ENCODE data around the gene GPR39.

GRCh38 chr2:132654968-132655367, 238.4 kb downstream of the GPR39 start:
- no peak for TF ChIP-seq POLR2AphosphoS5 (IDR thresholded peaks at IDR 0.05)
- TF ChIP-seq CTCF (IDR thresholded peaks at IDR 0.05 in 8 of 11, conservative IDR thresholded peaks at IDR 0.05 in 3 of 11): no peak

All from spleen (tissue), 7 donors.